Thyroid gland (tissue), 4 donors: ENCODE measurements around the gene WHRN.

Source experiments
- POLR2A ChIP-seq, 2 donors: fragments of 450-650 bp; IDR thresholded peaks; one replicate each; pipeline ENCODE4 v1.6.1; 2017; ENCODE audit warnings: antibody characterized with exemption in 2 of 2, mild to moderate bottlenecking in 2 of 2, moderate library complexity in 1 of 2
- TF ChIP-seq, protein P1 (sequence below), 6 experiments: fragments of 200-600 bp in 3 of 6; fragments of 450-650 bp in 3 of 6; sonication (generic) in 3 of 6; IDR thresholded peaks; one replicate each; pipeline ENCODE4 v1.5.1; 2016 to 2019; ENCODE audit warnings: antibody characterized with exemption in 6 of 6, mild to moderate bottlenecking in 2 of 6, inconsistent platforms in 1 of 6, moderate library complexity in 1 of 6

- TF ChIP-seq, protein P1, sequence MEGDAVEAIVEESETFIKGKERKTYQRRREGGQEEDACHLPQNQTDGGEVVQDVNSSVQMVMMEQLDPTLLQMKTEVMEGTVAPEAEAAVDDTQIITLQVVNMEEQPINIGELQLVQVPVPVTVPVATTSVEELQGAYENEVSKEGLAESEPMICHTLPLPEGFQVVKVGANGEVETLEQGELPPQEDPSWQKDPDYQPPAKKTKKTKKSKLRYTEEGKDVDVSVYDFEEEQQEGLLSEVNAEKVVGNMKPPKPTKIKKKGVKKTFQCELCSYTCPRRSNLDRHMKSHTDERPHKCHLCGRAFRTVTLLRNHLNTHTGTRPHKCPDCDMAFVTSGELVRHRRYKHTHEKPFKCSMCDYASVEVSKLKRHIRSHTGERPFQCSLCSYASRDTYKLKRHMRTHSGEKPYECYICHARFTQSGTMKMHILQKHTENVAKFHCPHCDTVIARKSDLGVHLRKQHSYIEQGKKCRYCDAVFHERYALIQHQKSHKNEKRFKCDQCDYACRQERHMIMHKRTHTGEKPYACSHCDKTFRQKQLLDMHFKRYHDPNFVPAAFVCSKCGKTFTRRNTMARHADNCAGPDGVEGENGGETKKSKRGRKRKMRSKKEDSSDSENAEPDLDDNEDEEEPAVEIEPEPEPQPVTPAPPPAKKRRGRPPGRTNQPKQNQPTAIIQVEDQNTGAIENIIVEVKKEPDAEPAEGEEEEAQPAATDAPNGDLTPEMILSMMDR (IDR thresholded peaks at IDR 0.05), result no peak
- TF ChIP-seq POLR2A (IDR thresholded peaks at IDR 0.05), result no peak
Measured at GRCh38 chr9:114408645-114409044, 96.6 kb downstream of the WHRN start.
